ENCODE measurements around the gene BYSL. TPM values are rescaled to one million over a fixed set of nuclear protein-coding genes. Genes with fewer than 3 reads are reported as not detected.

The BYSL gene
- total and polyA plus RNA-seq, 9 of the 15 experiments (the other 6 are each of a cell fraction or from before 2014, with no cell fraction given): 22.2 to 92.3 (median 53.4) TPM

- TF ChIP-seq, protein P1, sequence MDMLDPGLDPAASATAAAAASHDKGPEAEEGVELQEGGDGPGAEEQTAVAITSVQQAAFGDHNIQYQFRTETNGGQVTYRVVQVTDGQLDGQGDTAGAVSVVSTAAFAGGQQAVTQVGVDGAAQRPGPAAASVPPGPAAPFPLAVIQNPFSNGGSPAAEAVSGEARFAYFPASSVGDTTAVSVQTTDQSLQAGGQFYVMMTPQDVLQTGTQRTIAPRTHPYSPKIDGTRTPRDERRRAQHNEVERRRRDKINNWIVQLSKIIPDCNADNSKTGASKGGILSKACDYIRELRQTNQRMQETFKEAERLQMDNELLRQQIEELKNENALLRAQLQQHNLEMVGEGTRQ (CRISPR knock-in tag; IDR thresholded peaks at IDR 0.05): no peak
- TF ChIP-seq FOS (IDR thresholded peaks at IDR 0.05; ENCODE audit: extremely low read depth, insufficient read length): no peak
- TF ChIP-seq ZNF644 (tag; IDR thresholded peaks at IDR 0.05; ENCODE audit: low read depth): no peak
Measured at GRCh38 chr6:41884957-41885356, 36.3 kb upstream of the BYSL start (continued).

DNA sequence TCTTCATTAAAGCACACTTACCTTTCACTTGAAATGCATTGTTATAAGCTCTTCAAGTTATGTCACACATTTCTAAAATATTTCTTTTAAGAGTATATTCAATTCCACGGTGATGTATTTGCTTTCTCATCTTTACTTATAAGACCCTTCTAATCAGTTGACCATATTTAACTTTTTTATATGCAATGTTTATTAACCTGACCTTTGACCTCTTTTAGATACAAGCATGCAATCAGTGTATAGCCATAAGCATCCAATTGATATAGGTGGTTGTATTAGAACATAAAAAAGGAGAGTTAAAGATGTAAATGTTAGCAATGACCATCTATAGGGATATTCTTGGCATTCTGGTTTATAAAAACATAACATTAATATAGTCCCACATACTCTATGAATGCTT lies 35.4 kb upstream of the BYSL start:
- Histone ChIP-seq H3K79me2 (ENCODE audit: control insufficient read depth, insufficient read depth, low read length) (no peaks in the 10 kb centered on the region; the same call in 2 of the 3 replicates), H4K20me1 (replicated peaks; ENCODE audit: control insufficient read depth, insufficient read depth, low read length) (no peaks in the 10 kb centered on the region), H3K9me1 (ENCODE audit: control insufficient read depth, insufficient read depth, low read length) (no peaks in the 10 kb centered on the region), H3K4me3 (no peak overlapping the region), H3K9ac (ENCODE audit: insufficient read depth in 1 of 2, low read depth in 2 of 2, low read length in 2 of 2) (no peak overlapping the region), H3K4me2 (ENCODE audit: insufficient read depth, low read length) (no peak overlapping the region), H3K4me1 (replicated peaks in 1 of 2; ENCODE audit: control insufficient read depth in 2 of 2, insufficient read depth in 2 of 2, low read length in 2 of 2) (no peaks in the 10 kb centered on the region), H3K36me3 (ENCODE audit: control insufficient read depth, insufficient read depth, low read length) (no peaks in the 10 kb centered on the region), H3K27ac (ENCODE audit: extremely low read depth, low read depth, low read length) (no peak overlapping the region), H2AFZ (ENCODE audit: low read depth, low read length) (no peak overlapping the region), H3K27me3 (ENCODE audit: control insufficient read depth in 2 of 2, insufficient read depth in 2 of 2, low read length in 2 of 2) (no peaks in the 10 kb centered on the region), H3K9me3 (replicated peaks; ENCODE audit: control insufficient read depth, insufficient read depth, low read depth, low read length) (no peaks in the 10 kb centered on the region)
- no TSS peak for BruUV-seq (replicated peaks)
- DNase-seq (ENCODE audit: extremely low read depth in 1 of 4, low spot score in 3 of 4) (no peak), ATAC-seq (no peak), FAIRE-seq (no peak)
- POLR2A ChIA-PET: interaction anchor here (1.0 to 1.4 kb wide), 2 partner anchors 8 to 12 kb away, joined by 3 read pairs; no protein-coding TSS in a partner anchor
- CTCF ChIA-PET (ENCODE audit: low intra/inter-chr PET ratio): no interaction called here
- intact Hi-C loops (cut with micrococcal nuclease): no loop called here
- WGBS (ENCODE audit: insufficient coverage, low coverage, missing lambda C conversion rate): 44% methylated on average over 1 of the region's 1 CpG
- in situ Hi-C loops (cut with MboI): no loop called here
- TF ChIP-seq ZNF124 (CRISPR knock-in tag; IDR thresholded peaks at IDR 0.05): no peak
- TF ChIP-seq, protein P2, sequence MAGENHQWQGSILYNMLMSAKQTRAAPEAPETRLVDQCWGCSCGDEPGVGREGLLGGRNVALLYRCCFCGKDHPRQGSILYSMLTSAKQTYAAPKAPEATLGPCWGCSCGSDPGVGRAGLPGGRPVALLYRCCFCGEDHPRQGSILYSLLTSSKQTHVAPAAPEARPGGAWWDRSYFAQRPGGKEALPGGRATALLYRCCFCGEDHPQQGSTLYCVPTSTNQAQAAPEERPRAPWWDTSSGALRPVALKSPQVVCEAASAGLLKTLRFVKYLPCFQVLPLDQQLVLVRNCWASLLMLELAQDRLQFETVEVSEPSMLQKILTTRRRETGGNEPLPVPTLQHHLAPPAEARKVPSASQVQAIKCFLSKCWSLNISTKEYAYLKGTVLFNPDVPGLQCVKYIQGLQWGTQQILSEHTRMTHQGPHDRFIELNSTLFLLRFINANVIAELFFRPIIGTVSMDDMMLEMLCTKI (IDR thresholded peaks at IDR 0.05; ENCODE audit: partially characterized antibody): no peak
- TF ChIP-seq NR2C2 (CRISPR knock-in tag; IDR thresholded peaks at IDR 0.05): no peak
- TF ChIP-seq NR2C2 (tag; IDR thresholded peaks at IDR 0.05): peak; percentile 38; the same call in 1 of the 2 replicates
- no peak for TF ChIP-seq TFE3 (CRISPR knock-in tag; IDR thresholded peaks at IDR 0.05)
